Heart left ventricle (tissue), 13 donors: ENCODE data around the gene CFAP206.

Experiments
- POLR2A ChIP-seq, 2 donors: fragments of 450-650 bp; IDR thresholded peaks; one replicate each; pipeline ENCODE4 v1.6.1; 2017; ENCODE audit warnings: antibody characterized with exemption in 2 of 2, mild to moderate bottlenecking in 2 of 2, moderate library complexity in 2 of 2
- TF ChIP-seq, protein P1 (sequence below), 12 donors: fragments of 200-600 bp; sonication (generic) in 4 of 12; IDR thresholded peaks; one replicate each; pipeline versions ENCODE4 v1.5.0 to v1.8.0; 2018 to 2022; ENCODE audit warnings: antibody characterized with exemption in 12 of 12, mild to moderate bottlenecking in 5 of 12
- donor health status: ischemic (EF 13 %, LVEDD 7.1; RV severe dilation, severe dysfunction).
- donor health status: DM: no; HTN: yes; CAD: no.
- donor health status: DM: no; HTN: no; CAD: no.
- donor health status: ischemic (EF 25% LVEDD 6.9; RV normal size, moderate dysfunction).
- donor health status: ischemic (EF 25% LVEDD 5.7; RV mildly dilated, moderate dysfunction).
- donor health status: ischemic (EF 35%, LVEDD 5.7; RV mildly dilated, moderate dysfunction).
- donor health status: nonischemic (EF 11% LVEDD 7.7; RV severe dilation, severe dysfunction).
- donor health status: DM: yes; HTN: yes; CAD: no.
- donor health status: PGD.
- donor health status: ischemic (EF 29% LVEDD 5.4; RV normal size, mild dysfunction).
- donor health status: nonischemic (EF 23%, LVEDD 6.1; RV moderate dilation, normal function).

DNA sequence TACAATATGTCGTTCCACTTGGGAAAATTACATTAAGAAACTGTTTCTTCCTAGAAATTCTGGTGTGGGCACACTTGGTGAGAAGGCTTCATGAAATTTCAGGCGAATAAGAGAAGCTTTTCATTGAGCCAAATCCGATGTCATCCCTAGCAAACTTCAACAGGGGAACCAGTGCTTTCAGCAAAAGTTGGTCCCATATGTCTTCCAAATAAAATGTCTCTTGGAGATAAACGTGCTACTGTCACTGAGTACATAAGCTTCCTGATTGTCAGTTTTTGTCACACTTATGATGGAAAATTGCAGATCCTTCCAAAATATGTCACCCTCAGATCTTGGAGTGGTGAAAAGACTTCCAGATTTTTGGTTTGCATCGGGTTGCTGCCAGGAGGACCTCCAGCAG lies 33.9 kb downstream of the CFAP206 start:
- no peak for TF ChIP-seq POLR2A (IDR thresholded peaks at IDR 0.05)
- TF ChIP-seq, protein P1, sequence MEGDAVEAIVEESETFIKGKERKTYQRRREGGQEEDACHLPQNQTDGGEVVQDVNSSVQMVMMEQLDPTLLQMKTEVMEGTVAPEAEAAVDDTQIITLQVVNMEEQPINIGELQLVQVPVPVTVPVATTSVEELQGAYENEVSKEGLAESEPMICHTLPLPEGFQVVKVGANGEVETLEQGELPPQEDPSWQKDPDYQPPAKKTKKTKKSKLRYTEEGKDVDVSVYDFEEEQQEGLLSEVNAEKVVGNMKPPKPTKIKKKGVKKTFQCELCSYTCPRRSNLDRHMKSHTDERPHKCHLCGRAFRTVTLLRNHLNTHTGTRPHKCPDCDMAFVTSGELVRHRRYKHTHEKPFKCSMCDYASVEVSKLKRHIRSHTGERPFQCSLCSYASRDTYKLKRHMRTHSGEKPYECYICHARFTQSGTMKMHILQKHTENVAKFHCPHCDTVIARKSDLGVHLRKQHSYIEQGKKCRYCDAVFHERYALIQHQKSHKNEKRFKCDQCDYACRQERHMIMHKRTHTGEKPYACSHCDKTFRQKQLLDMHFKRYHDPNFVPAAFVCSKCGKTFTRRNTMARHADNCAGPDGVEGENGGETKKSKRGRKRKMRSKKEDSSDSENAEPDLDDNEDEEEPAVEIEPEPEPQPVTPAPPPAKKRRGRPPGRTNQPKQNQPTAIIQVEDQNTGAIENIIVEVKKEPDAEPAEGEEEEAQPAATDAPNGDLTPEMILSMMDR (IDR thresholded peaks at IDR 0.05): no peak
